ENCODE data around the gene ITGA1. TPM values are rescaled to one million over a fixed set of nuclear protein-coding genes. Genes with fewer than 3 reads are reported as not detected.
A peak's percentile ranks its signal among the peaks of the same experiment; 100 is the strongest.

The ITGA1 gene
- total RNA-seq, 1 donor from 2014 or later: 3.0 TPM

GRCh38 chr5:52801329-52801728 is 13.6 kb downstream of the ITGA1 start:
- no peak for DNase-seq (ENCODE audit: low read depth, low spot score)
- peaks cover 5% of the 10 kb centered on the region for H3K36me3 Mint-ChIP-seq (ENCODE audit: low read depth)

GRCh38 chr5:52802272-52802973 is 14.7 kb downstream of the ITGA1 start:
- H3K27ac Mint-ChIP-seq (ENCODE audit: unreplicated experiment): no peak overlapping the region
- TF ChIP-seq CTCF (conservative IDR thresholded peaks at IDR 0.05): no peak
- H3K4me1 Mint-ChIP-seq: peaks cover 43% of the 10 kb centered on the region
- DNase-seq (ENCODE audit: low read depth, low spot score): no peak
- no peaks in the 10 kb centered on the region for H3K9me3 Mint-ChIP-seq
- no peaks in the 10 kb centered on the region for H3K27me3 Mint-ChIP-seq (ENCODE audit: low read depth)
- peaks cover 5% of the 10 kb centered on the region for H3K36me3 Mint-ChIP-seq (ENCODE audit: low read depth)
- peak overlapping the region; percentile 95 for H3K4me3 Mint-ChIP-seq

More at GRCh38 chr5:52801329-52801728, 13.6 kb downstream of the ITGA1 start:
- Mint-ChIP-seq H3K9me3 (no peaks in the 10 kb centered on the region), H3K27ac (ENCODE audit: unreplicated experiment) (peak overlapping the region; percentile 90), H3K4me1 (peaks cover 43% of the 10 kb centered on the region), H3K27me3 (ENCODE audit: low read depth) (no peaks in the 10 kb centered on the region), H3K4me3 (peak overlapping the region; percentile 95)
- no peak for TF ChIP-seq CTCF (conservative IDR thresholded peaks at IDR 0.05)

DNA sequence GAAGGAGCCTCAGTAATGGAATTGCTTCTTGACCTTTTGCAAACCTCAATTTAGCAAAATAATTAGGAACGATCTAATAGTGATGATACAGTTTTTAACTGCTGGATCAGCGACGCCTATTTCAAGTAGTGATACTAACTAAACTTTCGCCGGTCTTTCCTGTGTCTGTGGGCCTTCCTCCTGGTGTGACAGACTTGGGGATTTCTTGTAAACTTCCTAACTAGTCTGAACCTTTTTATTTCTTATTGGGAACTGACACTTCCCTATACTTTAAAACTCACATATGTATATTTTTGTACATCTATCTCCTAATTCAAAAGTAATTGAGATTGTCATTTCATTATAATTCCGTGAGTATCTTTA is 15.2 kb downstream of the ITGA1 start:
- H3K27ac Mint-ChIP-seq (ENCODE audit: unreplicated experiment): no peak overlapping the region
- peak overlapping the region; percentile 29 for H3K4me3 Mint-ChIP-seq
- H3K9me3 Mint-ChIP-seq: no peaks in the 10 kb centered on the region
- no peaks in the 10 kb centered on the region for H3K27me3 Mint-ChIP-seq (ENCODE audit: low read depth)
- H3K36me3 Mint-ChIP-seq (ENCODE audit: low read depth): peaks cover 5% of the 10 kb centered on the region
- DNase-seq (ENCODE audit: low read depth, low spot score): no peak
- no peak for TF ChIP-seq CTCF (conservative IDR thresholded peaks at IDR 0.05)
- peaks cover 43% of the 10 kb centered on the region for H3K4me1 Mint-ChIP-seq

GRCh38 chr5:52804387-52804791 is 16.7 kb downstream of the ITGA1 start:
- Mint-ChIP-seq H3K27me3 (ENCODE audit: low read depth) (no peaks in the 10 kb centered on the region), H3K27ac (ENCODE audit: unreplicated experiment) (no peak overlapping the region), H3K9me3 (no peaks in the 10 kb centered on the region), H3K36me3 (ENCODE audit: low read depth) (peaks cover 5% of the 10 kb centered on the region), H3K4me3 (peak overlapping the region; percentile 58), H3K4me1 (peaks cover 29% of the 10 kb centered on the region)
- no peak for DNase-seq (ENCODE audit: low read depth, low spot score)
- no peak for TF ChIP-seq CTCF (conservative IDR thresholded peaks at IDR 0.05)

GRCh38 chr5:52804981-52805380 is 17.3 kb downstream of the ITGA1 start:
- no peak for TF ChIP-seq CTCF (conservative IDR thresholded peaks at IDR 0.05)
- H3K27me3 Mint-ChIP-seq (ENCODE audit: low read depth): no peaks in the 10 kb centered on the region
- DNase-seq (ENCODE audit: low read depth, low spot score): no peak
- H3K36me3 Mint-ChIP-seq (ENCODE audit: low read depth): peaks cover 5% of the 10 kb centered on the region
- no peak overlapping the region for H3K27ac Mint-ChIP-seq (ENCODE audit: unreplicated experiment)
- H3K4me1 Mint-ChIP-seq: peaks cover 24% of the 10 kb centered on the region
- no peaks in the 10 kb centered on the region for H3K9me3 Mint-ChIP-seq
- H3K4me3 Mint-ChIP-seq: no peak overlapping the region

All from neural crest cell (in vitro differentiated cells).